Fibroblast of lung (primary cell): ENCODE measurements around the gene NCAN.

Experiments
- EZH2 ChIP-seq: IDR thresholded peaks from 2 replicates; pipeline ENCODE4 v1.5.1; 2012; ENCODE audit warnings: low read length, control low read depth, mild to moderate bottlenecking; ENCODE audit errors: missing control alignments
- TF ChIP-seq, protein P1 (sequence below), 2 donors: IDR thresholded peaks in 1 of 2; conservative IDR thresholded peaks in 1 of 2; 1 replicate in 1 of 2; 2 replicates in 1 of 2; pipeline ENCODE4 v1.5.1; 2011 to 2012; ENCODE audit warnings: low read length in 2 of 2, control low read depth in 1 of 2, inconsistent platforms in 1 of 2, low read depth in 1 of 2, mild to moderate bottlenecking in 1 of 2

DNA sequence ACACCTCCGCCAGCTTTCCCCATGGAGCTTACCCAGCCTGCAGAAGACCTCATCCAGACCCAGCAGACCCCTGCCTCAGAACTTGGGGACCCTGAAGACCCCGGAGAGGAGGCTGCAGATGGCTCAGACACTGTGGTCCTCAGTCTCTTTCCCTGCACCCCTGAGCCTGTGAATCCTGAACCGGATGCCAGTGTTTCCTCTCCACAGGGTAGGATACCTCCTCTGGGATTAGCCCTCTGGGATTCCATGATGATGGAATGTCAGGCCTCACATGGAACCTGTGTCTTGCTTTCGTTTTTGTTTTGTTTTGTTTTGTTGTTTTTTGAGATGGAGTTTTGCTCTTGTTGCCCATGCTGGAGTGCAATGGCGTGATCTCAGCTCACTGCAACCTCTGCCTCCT lies 17.8 kb upstream of the NCAN start:
- TF ChIP-seq, protein P1, sequence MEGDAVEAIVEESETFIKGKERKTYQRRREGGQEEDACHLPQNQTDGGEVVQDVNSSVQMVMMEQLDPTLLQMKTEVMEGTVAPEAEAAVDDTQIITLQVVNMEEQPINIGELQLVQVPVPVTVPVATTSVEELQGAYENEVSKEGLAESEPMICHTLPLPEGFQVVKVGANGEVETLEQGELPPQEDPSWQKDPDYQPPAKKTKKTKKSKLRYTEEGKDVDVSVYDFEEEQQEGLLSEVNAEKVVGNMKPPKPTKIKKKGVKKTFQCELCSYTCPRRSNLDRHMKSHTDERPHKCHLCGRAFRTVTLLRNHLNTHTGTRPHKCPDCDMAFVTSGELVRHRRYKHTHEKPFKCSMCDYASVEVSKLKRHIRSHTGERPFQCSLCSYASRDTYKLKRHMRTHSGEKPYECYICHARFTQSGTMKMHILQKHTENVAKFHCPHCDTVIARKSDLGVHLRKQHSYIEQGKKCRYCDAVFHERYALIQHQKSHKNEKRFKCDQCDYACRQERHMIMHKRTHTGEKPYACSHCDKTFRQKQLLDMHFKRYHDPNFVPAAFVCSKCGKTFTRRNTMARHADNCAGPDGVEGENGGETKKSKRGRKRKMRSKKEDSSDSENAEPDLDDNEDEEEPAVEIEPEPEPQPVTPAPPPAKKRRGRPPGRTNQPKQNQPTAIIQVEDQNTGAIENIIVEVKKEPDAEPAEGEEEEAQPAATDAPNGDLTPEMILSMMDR (conservative IDR thresholded peaks at IDR 0.05 in 1 of 2, IDR thresholded peaks at IDR 0.05 in 1 of 2; ENCODE audit: low read depth in 1 of 2, low read length in 2 of 2), result no peak
- TF ChIP-seq EZH2, result no peak
